Fibroblast of pulmonary artery (primary cell): Measurements from ENCODE around the gene MGST3.
A peak's percentile ranks its signal among the peaks of the same experiment; 100 is the strongest.
"Not testable (repeated sequence)": the region's sequence is repeated elsewhere in the genome, so short reads cannot be mapped to it uniquely, and the experiment has no call there.

Experiments used
- DNase-seq: peaks from one replicate; pipeline ENCODE4 v3.0.0-alpha.2; 2010; ENCODE audit warnings: low read depth
- H3K4me3 ChIP-seq: replicated peaks from 2 replicates; pipeline ENCODE4 v1.5.1; 2011; ENCODE audit warnings: low read depth, mild to moderate bottlenecking, control low read depth, low read length, moderate library complexity
- TF ChIP-seq, protein P1 (sequence below): IDR thresholded peaks from 2 replicates; pipeline ENCODE4 v1.5.1; 2011; ENCODE audit warnings: mild to moderate bottlenecking, control low read depth, low read length, inconsistent platforms; ENCODE audit errors: missing control alignments

Gene MGST3

DNA sequence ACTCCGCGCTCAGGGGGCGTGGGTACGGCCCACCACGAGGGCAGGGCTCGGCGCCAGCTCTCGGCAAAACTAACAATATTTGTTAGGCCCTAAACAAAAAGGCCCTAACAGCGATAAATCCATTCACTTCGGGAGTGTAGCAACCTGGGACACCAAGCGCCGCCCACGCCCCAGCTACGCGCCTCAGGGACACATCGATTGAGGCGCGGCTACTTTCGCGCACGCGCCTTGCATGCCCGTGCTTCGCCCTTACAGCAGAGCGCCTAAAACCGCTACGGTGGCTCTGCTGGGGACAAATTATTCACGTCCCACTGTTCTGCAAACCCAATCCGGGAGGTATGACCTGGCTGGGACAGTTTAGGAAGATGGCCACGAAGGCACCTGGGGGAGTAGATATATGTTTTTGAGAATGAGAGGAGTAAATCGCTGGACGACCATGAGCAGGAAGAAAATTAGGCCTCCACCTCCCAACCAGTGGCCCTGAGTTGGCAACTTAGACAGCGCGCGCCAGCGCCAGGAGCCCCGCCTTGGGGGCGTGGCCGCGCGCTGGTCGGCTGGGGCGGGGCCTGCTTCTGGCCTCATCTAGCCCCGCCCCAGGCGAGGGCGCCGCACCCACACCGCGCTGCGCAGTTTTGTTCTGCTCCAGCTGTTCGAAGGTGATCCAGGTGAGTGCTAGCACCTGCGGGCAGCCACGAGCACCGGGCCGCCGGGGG lies at the start of gene MGST3:
TSS of gene MGST3 (plus strand) at position 606 of the 713 bp plus-strand sequence. CDS start 18,614 bp downstream, outside the sequence.
- TF ChIP-seq, protein P1, sequence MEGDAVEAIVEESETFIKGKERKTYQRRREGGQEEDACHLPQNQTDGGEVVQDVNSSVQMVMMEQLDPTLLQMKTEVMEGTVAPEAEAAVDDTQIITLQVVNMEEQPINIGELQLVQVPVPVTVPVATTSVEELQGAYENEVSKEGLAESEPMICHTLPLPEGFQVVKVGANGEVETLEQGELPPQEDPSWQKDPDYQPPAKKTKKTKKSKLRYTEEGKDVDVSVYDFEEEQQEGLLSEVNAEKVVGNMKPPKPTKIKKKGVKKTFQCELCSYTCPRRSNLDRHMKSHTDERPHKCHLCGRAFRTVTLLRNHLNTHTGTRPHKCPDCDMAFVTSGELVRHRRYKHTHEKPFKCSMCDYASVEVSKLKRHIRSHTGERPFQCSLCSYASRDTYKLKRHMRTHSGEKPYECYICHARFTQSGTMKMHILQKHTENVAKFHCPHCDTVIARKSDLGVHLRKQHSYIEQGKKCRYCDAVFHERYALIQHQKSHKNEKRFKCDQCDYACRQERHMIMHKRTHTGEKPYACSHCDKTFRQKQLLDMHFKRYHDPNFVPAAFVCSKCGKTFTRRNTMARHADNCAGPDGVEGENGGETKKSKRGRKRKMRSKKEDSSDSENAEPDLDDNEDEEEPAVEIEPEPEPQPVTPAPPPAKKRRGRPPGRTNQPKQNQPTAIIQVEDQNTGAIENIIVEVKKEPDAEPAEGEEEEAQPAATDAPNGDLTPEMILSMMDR, result no peak
- peak; percentile 99 for DNase-seq
- peak within 1 kb of the TSS; percentile 86 for H3K4me3 ChIP-seq

DNA sequence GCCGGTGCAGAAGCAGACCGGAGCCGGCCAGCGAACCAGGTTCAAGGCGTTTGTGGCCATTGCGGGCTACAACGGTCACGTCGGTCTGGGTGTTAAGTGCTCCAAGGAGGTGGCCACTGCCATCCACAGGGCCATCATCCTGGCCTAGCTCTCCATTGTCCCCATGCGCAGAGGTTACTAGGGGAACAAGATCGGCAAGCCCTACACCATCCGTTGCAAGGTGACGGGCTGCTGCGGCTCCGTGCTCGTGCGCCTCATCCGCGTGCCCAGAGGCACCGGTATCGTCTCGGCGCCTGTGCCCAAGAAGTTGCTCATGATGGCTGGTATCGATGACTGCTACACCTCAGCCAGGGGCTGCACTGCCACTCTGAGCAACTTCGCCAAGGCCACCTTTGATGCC lies 49.1 kb upstream of the MGST3 start:
- TF ChIP-seq, protein P1, result no peak
- no peak overlapping the region for H3K4me3 ChIP-seq
- no peak for DNase-seq

GRCh38 chr1:165586398-165586797 lies 44.6 kb upstream of the MGST3 start:
- TF ChIP-seq, protein P1, result no peak
- DNase-seq, result no peak
- no peak overlapping the region for H3K4me3 ChIP-seq

GRCh38 chr1:165591391-165591790 lies 39.6 kb upstream of the MGST3 start:
- not testable (repeated sequence) for DNase-seq, H3K4me3 ChIP-seq

GRCh38 chr1:165592945-165593823 lies 37.9 kb upstream of the MGST3 start:
- DNase-seq, result peak; percentile 89
- no peak overlapping the region for H3K4me3 ChIP-seq
- TF ChIP-seq, protein P1, result peak; percentile 86

DNA sequence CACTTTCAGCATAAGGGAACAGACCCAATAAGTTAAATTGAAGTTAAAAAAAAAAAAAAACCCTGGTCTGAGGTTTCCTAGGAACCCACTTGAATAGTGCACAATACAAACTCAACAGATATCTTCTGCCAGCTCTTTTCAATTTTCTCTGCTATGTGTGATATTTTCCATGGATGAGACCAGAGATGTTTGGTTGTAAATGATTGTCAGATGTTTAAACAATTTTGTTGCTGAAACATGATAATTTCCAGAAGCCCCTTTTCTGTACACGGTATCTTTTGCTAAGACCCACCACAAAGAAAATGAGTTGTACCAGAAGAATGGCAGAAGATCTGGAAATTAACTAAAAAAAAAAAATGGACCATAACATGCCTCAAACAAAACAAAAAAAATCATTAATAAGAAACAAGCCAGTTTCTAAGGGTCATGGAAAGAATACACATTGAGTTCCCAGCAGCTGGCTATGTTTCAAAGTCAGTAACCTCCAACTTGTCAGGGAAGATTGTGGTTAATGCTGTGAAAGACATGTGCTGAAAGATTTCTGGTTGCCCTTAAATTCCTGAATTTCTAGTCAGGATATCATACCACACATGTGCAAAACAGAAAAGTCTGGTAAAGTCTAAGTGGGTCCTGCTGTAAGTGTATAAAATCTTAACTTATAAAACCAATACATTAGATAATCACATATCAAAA lies 35.6 kb upstream of the MGST3 start:
- peak; percentile 27 for DNase-seq
- no peak overlapping the region for H3K4me3 ChIP-seq
- TF ChIP-seq, protein P1, result no peak
